Lower lobe of right lung (tissue), 2 donors: ENCODE measurements around the gene NFASC. TPM values are rescaled to one million over a fixed set of nuclear protein-coding genes. Genes with fewer than 3 reads are reported as not detected.

Experiments used
- ATAC-seq, 2 donors: fragments of 200-7000 bp; cut with Tn5 transposase; one replicate each; pipeline ENCODE4 v1.9.1; 2020 to 2022; ENCODE audit warnings: mild to moderate bottlenecking in 2 of 2, moderate library complexity in 2 of 2
- DNase-seq: peaks from one replicate; pipeline ENCODE4 v3.0.0-alpha.2; 2020
- H3K27ac ChIP-seq: fragments of 200-600 bp; one replicate; pipeline ENCODE4 v1.8.0; 2022
- H3K27me3 ChIP-seq: fragments of 200-600 bp; one replicate; pipeline ENCODE4 v1.8.0; 2022; ENCODE audit warnings: low read depth
- H3K36me3 ChIP-seq: fragments of 200-600 bp; one replicate; pipeline ENCODE4 v1.8.0; 2022; ENCODE audit warnings: mild to moderate bottlenecking
- H3K4me1 ChIP-seq: fragments of 200-600 bp; one replicate; pipeline ENCODE4 v1.8.0; 2022
- H3K4me3 ChIP-seq: fragments of 200-600 bp; one replicate; pipeline ENCODE4 v1.8.0; 2022; ENCODE audit warnings: mild to moderate bottlenecking
- H3K9me3 ChIP-seq: fragments of 200-600 bp; one replicate; pipeline ENCODE4 v1.8.0; 2022
- intact Hi-C: fragments of 100-400 bp; cut with DNase I; formaldehyde crosslinking; loops from one replicate; pipeline ENCODE4 v1.11.0; 2022
- total RNA-seq: library from RNA; stranded (reverse); fragmentation: NEBNext Ultra II Directional; extraction: Animal tissue kit (Norgen Biotek cat#: 25700); gene quantifications from one replicate; pipeline ENCODE4 v1.2.1, GENCODE V29; 2021
- TF ChIP-seq, protein P1 (sequence below): fragments of 200-600 bp; IDR thresholded peaks from one replicate; pipeline ENCODE4 v1.8.0; 2022; ENCODE audit warnings: antibody characterized with exemption, mild to moderate bottlenecking
- donor health status: DM: no; HTN: yes; CAD: no; lungs with severe emphysema.

Gene NFASC
- total RNA-seq, 1 donor from 2014 or later = 12.2 TPM

DNA sequence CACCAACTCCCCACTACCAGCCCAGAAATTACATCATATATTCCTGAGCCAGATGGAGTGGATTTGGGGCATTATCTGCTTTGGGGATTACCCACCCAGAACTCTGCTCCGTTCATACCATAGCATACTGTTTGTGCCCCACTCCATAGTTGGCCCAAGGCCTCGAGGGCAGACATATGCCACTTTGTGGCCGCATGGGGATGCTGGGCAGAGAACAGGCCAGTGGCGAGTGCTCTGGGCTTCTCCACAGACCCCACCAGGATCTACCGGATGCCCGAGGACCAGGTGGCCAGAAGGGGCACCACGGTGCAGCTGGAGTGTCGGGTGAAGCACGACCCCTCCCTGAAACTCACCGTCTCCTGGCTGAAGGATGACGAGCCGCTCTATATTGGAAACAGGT is 104.4 kb downstream of the NFASC start:
- Histone ChIP-seq H3K4me3 (no peak overlapping the region), H3K36me3 (no peaks in the 10 kb centered on the region), H3K27me3 (peaks cover 8% of the 10 kb centered on the region), H3K27ac (no peak overlapping the region), H3K4me1 (no peaks in the 10 kb centered on the region), H3K9me3 (no peaks in the 10 kb centered on the region)
- DNase-seq (no peak), ATAC-seq (no peak)
- intact Hi-C loops = no loop called here
- TF ChIP-seq, protein P1, sequence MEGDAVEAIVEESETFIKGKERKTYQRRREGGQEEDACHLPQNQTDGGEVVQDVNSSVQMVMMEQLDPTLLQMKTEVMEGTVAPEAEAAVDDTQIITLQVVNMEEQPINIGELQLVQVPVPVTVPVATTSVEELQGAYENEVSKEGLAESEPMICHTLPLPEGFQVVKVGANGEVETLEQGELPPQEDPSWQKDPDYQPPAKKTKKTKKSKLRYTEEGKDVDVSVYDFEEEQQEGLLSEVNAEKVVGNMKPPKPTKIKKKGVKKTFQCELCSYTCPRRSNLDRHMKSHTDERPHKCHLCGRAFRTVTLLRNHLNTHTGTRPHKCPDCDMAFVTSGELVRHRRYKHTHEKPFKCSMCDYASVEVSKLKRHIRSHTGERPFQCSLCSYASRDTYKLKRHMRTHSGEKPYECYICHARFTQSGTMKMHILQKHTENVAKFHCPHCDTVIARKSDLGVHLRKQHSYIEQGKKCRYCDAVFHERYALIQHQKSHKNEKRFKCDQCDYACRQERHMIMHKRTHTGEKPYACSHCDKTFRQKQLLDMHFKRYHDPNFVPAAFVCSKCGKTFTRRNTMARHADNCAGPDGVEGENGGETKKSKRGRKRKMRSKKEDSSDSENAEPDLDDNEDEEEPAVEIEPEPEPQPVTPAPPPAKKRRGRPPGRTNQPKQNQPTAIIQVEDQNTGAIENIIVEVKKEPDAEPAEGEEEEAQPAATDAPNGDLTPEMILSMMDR = no peak

DNA sequence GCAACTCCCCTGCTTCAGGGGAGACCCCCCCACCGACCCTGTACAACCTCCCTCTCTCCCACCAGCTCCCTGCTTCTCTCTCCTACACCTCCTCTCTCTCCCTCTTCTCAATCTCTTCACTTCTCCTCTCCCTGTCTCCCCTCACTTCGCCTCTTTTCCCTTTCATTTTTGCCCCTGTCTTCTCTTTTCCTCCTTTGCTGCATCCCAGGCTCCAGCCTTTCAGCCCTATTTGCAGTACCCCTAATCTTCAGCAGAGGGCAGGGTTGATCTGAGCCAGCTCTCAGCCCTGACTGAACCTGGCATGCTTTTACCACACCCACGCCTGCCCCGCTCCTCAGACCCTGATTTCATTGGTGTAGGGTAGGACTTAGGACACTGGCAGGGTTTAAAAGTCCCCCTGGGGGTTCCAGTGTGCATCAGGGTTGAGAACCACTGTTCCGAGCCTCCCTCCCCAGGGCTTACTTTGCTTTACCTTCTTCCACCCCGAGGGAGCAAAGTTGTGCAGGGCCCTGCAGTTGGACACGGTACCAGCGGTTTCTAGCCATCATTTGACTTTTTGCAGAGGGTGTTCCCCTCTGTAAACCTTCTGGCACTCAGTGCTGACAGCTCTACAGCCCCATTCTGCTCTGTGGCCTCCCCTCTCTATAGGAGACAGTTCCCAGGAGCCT is 105.0 kb downstream of the NFASC start:
- DNase-seq = no peak
- Histone ChIP-seq H3K36me3 (no peaks in the 10 kb centered on the region), H3K4me3 (no peak overlapping the region), H3K9me3 (no peaks in the 10 kb centered on the region), H3K27me3 (peaks cover 8% of the 10 kb centered on the region), H3K4me1 (no peaks in the 10 kb centered on the region), H3K27ac (no peak overlapping the region)
- peak; percentile 69 to 79 for ATAC-seq
- intact Hi-C loops = no loop called here
- TF ChIP-seq, protein P1 = peak; percentile 77

DNA sequence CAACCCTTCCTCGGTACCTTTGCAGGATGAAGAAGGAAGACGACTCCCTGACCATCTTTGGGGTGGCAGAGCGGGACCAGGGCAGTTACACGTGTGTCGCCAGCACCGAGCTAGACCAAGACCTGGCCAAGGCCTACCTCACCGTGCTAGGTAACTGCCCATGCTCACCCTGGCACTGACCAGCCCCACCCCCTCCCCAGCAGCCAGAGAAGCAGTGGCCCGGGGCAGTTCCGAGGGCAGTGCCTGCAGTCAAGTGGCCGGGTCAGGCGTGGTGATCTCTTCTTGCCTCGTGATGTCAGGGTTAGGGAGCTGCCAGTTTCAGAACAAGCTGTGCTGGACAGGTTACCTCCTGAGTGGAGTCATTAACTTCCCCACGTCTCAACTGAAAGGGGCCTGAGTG is 106.0 kb downstream of the NFASC start:
- H3K4me3 ChIP-seq = no peak overlapping the region
- no peaks in the 10 kb centered on the region for H3K36me3 ChIP-seq
- no peaks in the 10 kb centered on the region for H3K4me1 ChIP-seq
- DNase-seq = no peak
- intact Hi-C loops = no loop called here
- no peak for ATAC-seq
- H3K27me3 ChIP-seq = peaks cover 8% of the 10 kb centered on the region
- no peak overlapping the region for H3K27ac ChIP-seq
- TF ChIP-seq, protein P1 = no peak
- H3K9me3 ChIP-seq = no peaks in the 10 kb centered on the region

DNA sequence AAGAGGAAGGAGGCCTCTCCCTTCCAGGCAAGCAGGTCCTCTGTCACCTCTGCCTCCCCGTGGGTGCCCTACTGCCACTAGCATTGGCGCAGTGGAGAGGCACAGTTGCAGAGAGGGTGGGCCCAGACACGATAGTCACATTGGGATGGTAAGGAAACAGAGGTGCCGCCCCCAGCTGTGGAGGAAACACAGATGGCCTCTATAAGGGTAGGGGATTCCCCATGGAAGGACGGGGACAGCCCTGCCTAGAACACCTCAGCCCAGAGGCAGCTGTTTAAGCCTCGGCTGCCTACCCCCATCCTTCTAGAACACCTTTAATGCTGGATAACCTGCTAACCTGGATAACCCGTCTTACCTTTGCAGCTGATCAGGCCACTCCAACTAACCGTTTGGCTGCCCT is 106.7 kb downstream of the NFASC start:
- H3K9me3 ChIP-seq = no peaks in the 10 kb centered on the region
- H3K27ac ChIP-seq = no peak overlapping the region
- H3K27me3 ChIP-seq = peaks cover 8% of the 10 kb centered on the region
- no peaks in the 10 kb centered on the region for H3K4me1 ChIP-seq
- no peak for ATAC-seq
- TF ChIP-seq, protein P1 = no peak
- DNase-seq = no peak
- no peak overlapping the region for H3K4me3 ChIP-seq
- H3K36me3 ChIP-seq = no peaks in the 10 kb centered on the region
- intact Hi-C loops = no loop called here

DNA sequence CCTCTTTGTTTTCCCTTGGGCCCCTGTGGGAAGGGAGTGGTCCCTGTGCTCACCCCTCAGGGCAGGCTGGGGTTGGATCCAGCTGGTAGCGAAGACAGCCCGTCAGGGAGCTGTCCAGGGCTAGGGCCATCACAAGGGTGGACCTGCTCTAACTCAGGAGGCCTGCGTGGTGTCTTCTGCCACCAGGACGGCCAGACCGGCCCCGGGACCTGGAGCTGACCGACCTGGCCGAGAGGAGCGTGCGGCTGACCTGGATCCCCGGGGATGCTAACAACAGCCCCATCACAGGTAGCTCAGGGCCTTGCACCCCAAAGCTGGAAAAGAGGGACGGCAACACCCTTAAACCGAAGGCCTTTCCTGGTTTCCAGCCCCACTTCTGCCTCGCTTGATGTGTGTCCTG is 108.1 kb downstream of the NFASC start:
- no peak overlapping the region for H3K4me3 ChIP-seq
- ATAC-seq (no peak), DNase-seq (no peak)
- H3K9me3 ChIP-seq = no peaks in the 10 kb centered on the region
- intact Hi-C loops = no loop called here
- H3K36me3 ChIP-seq = no peaks in the 10 kb centered on the region
- H3K4me1 ChIP-seq = no peaks in the 10 kb centered on the region
- peaks cover 8% of the 10 kb centered on the region for H3K27me3 ChIP-seq
- TF ChIP-seq, protein P1 = no peak
- H3K27ac ChIP-seq = no peak overlapping the region
